Activated CD4-positive, CD25-positive, alpha-beta regulatory T cell treated with anti-CD3 and anti-CD28 coated beads, Interleukin-2, amount 50 U/mL, for 16 hours (primary cell): ENCODE results near the gene IGSF11.
"Not testable (repeated sequence)": the region's sequence is repeated elsewhere in the genome, so short reads cannot be mapped to it uniquely, and the experiment has no call there.

ENCODE experiments used
- DNase-seq: peaks from one replicate; pipeline ENCODE4 v3.0.0-alpha.2; 2020; ENCODE audit warnings: low read depth, low spot score

IGSF11 gene

DNA sequence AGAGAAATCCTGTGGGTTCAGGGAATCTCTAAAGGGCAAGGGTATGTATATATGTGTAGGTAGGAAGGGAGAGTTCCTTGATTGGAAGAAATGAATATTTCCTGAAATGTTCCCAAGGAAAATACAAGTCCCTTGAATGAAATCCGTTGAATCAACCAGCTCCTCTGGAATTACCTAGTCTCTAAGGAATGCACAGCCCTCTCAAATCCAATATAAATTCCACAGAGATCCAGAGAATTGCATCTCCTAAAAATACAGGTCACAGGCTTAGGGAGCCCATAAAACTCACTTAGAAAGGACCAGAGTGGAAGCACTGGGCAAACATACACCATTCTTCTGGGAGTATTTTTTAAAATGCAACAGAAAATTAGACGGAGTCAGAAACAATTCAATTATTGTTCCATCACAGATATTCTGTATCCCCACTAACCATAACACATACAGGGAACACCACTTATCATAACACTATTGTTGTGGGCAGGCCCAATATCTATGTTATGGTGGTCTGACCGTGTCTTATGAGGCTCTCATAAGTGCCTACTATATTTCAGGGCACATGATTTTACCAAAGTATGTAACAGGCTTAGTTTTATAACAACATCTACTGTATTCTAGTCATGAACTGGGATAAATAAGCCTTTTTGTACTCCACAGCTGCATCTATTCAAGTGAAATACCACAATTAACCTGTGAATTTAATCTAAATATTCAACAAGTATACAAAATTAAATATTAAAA, 43.7 kb downstream of the IGSF11 start:
- no peak for DNase-seq

GRCh38 chr3:118988198-118989130, 46.2 kb downstream of the IGSF11 start:
- DNase-seq: no peak

GRCh38 chr3:118987477-118987876, 47.2 kb downstream of the IGSF11 start:
- no peak for DNase-seq

DNA sequence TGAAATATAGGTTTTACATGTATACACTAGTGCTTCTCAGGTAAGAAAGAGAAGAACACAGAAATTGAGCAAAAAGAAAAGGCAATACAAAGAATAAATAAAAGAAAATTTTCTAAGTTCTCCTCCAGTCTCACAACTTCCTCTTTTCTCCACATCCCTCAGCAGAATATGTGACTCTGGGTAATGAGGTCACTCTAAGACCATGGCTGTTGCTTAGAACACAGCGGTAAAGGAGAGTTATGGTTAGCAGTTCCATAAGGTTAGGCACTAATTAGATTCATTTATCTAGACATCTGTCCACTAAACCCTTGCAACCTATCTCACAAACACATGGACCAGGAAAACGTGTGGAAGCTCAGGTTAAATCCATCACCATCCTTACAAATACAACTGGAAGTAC, 47.9 kb downstream of the IGSF11 start:
- DNase-seq: no peak

DNA sequence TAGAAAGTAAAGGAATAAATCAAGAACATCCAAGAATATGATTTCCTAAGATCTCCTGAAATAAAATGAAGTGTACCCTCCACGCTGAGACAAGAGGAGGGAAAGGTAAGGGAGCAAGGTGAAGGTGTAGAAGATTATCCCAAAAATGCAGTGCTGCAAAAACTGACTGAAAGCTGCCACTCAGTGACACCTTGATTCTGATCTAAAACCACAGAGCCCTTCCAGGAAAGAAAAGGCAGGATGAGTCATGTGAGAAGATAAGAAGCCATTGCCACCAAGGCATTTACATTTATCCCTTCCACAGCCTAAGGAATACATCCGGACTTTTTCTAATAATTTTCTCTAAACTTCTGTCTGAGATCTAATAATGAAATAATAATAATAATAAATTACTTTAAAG, 49.9 kb downstream of the IGSF11 start:
- no peak for DNase-seq

DNA sequence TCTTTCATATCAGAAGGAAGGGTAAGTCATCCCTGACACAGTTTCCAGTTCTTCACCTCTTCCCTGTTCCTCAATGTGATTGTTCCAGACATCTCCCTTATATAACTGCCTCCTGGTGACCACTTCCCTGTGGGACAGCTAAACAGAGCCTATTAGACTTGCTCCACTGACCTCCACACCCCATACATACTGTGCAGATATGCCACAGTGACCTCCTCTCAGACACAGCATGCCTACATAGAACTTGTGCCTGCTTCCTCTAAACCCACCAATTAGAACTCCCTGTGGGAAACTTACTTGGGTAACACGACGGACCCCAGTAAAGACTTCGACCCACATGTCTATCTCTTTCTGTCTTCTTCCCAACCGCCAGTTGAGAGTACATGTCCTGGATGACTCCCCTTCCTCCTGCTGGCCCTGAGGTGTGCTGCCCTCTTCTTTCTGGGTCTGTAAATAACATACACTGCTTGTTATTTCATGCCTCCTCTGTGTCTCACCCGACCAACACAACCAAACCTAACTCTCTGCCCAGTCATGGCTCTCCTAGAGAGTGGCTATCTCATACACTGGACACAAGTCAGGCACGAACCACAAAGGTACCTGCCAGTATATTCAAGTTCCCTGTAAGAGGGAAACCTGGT, 53.0 kb downstream of the IGSF11 start:
- no peak for DNase-seq

- DNase-seq: no peak
Observed at GRCh38 chr3:118980832-118981231, 53.8 kb downstream of the IGSF11 start.

DNA sequence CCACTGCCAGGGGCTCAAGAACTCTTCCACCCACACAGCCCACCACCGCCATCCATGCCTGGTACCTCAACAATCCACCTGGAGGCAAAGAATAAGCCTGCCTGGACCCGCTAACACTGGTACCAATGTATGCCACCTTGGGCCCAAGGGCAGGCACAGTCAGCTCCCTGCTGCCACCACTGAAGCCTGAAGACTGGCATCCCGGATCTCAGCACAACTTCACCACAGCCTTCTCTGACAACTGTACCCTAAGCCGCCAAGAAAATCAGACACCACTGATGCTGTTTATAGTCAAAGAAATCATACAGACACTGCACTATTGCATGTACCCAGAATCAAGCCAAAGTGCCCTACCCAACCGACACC, 56.3 kb downstream of the IGSF11 start:
- DNase-seq: no peak

DNA sequence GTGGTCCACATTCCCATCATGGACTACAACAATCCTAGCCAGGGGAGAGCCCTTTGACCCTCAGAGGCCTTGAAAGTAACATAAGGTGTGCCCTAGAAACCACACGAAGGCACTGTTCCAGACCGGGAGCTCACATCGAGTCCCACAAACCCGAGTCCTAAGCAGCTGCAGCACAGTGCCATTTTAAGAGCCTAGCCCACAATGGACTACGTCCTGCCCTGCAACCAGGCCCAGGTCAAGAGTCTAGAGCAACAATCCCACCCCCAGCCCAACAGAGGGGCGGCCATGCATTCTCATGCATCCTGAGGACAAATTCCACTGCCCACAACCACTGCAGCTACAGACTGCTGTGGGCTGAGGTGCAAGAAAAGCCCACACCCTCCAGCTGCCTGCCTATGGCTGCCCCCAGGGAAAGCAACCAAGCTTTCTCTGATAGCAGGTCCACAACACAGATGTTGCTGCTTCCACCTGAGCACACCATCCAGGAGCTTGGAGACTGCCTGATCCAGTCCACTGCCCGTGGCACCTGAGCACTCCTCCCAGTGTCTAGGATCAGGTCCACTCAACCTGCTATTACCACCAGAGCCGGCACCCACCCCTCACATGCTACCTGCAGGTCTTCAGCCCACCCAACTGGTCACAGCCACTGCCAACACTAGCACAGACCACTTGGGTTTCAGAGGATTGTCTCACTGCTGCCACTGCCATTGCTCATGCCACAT, 56.8 kb downstream of the IGSF11 start:
- DNase-seq: no peak

- no peak for DNase-seq
Observed at GRCh38 chr3:118977118-118977517, 57.5 kb downstream of the IGSF11 start.

DNA sequence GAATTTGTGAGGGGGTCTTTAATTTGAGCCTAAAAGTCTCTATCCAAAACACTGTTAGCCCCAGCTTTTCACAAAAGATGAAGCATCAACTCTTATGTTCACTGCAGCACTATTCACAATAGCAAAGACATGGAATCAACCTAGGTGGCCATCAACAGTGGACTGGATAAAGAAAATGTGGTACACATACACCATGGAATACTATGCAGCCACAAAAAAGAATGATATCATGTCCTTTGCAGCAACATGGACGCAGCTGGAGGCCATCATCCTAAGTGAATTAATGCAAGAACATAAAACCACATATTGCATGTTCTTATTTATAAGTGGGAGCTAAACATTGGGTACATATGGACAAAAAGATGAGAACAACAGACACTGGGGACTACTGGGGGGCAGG, 59.2 kb downstream of the IGSF11 start:
- DNase-seq: not testable (repeated sequence)

- no peak for DNase-seq
Observed at GRCh38 chr3:118974356-118975097, 60.1 kb downstream of the IGSF11 start.

DNA sequence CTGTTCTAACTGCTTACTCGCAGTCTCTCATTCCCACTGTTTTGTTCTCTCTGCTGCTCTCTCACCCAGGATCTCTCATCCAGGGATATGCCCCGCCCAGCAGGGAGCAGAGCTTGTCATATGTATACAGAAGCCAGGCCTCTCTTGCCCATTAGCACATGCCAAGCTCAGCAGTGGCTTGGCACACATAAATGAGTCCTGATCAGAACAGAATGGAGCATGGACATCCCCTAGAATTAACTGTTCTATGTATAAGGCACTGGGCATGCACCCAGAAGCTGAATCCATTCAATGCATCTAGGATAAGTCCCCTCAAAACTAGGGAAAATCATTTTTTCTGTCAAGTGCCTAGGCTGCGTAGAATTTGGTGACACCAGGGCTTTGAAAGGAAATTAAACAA, 61.6 kb downstream of the IGSF11 start:
- no peak for DNase-seq

DNA sequence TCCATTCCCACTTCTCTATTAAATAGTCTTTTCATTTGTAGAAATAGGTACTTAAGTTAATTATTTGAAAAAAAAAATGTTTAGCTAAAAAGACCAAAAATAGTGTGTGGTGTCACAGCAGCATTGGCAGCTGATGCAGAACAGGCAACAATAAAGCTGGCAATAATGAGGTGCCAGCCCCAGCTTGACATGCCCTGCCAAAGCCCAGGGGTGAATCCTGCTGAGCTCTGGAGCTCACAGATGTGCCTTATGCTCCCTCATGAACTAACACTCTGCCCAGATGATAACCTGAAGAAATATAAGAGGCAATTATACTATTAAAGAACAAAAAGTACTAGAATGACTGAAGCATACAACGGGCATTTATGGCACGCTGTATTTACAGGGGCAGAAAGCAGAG, 63.8 kb downstream of the IGSF11 start:
- no peak for DNase-seq

GRCh38 chr3:118968640-118969039, 66.0 kb downstream of the IGSF11 start:
- no peak for DNase-seq

GRCh38 chr3:118968111-118968510, 66.5 kb downstream of the IGSF11 start:
- DNase-seq: no peak

GRCh38 chr3:118966700-118967099, 67.9 kb downstream of the IGSF11 start:
- no peak for DNase-seq

DNA sequence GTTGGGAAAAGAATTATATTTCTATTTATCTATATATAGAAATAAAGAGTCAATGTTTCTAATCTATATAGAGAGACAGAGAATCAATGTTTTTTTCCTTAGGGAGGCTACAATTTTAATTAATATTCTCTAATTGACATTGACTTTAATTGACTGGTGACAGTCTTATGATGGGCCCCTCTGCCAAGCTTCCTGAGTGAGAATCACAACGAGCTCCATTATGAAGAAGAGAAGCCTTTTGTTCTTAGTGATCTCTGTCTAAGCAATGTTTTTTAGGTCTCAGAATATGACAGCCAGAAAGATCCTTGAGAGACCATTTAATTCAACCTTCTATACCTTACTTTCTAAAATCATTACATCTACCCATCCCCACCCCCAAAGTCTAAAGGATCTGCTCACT, 70.9 kb downstream of the IGSF11 start:
- DNase-seq: no peak

- DNase-seq: no peak
Observed at GRCh38 chr3:118960876-118961450, 73.7 kb downstream of the IGSF11 start.

- DNase-seq: no peak
Observed at GRCh38 chr3:118955914-118956556, 78.6 kb downstream of the IGSF11 start.
